CD4-positive, alpha-beta T cell treated with Interferon alpha-2 for 1 hour (primary cell): ENCODE results near the gene ZBTB42.

Experiments
- DNase-seq, 2 donors: peaks; one replicate each; pipeline ENCODE4 v3.0.0-alpha.2; 2020 to 2022

Gene ZBTB42

DNA sequence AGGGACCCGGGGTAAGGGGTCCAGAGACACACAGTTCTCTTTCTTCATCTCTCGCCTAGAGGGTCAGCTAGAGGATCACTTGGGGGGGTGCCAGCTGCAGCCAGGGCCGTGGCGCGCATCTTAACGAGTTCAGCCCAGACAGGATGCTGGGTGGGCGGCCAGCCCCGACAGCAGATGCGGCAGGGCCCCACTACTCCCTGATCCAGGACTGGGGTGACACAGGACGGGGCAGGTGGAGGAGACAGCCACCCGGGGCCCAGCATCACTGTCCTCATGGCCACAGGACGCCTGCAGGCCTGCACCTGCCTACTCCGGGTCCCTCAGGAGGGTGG, 18.1 kb upstream of the ZBTB42 start:
- DNase-seq: no peak

DNA sequence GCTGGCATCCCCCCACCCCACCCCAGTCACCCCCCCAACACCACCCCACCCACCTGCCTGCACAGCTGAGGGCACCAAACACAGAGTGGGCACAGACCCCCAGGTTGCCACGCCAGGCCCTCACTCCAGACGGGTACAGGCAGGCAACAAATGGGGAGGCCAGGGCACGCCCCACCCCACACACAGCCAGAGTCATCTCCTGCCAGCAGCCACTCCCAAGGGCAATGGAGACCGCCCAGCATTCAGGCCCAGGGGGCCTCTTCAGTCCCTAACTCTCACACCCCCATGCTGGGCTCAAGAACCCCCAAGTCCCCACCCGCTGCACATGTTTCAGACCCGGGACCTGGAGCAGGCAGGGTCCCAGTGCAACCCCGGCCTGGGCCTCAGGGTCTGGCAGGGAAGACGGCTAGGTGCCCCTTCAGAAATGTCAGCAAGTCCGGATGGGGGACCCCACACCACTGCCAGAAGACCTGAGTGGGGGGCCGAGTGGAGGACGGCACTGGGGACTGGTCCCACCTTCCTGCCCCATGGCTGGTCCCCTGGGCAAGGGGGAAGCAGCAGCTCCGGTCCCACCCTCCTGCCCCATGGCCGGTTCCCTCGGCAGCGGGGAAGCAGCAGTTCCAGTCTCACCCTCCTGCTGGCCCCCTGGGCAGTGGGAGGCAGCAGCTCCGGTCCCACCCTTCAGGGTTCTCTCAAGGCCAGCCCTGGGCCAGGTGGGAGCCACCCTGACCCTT, 17.2 kb upstream of the ZBTB42 start:
- DNase-seq: no peak

DNA sequence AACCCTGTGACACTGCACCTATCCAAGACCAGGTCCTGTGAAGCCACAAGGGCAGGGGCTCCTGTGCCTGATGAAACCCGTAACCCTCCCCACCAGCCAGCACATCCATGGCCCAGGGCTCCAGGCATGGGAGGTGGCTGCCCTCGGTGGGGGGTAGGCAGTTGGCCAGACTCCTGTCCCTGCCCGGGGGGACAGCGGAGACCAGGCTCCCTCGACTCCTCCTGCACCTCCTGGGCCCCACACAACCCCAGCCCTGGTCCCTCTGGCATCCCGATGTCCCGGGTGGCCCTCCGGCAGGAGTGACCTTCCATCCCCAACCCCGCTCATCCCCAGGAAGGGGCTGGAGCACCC, 16.7 kb upstream of the ZBTB42 start:
- no peak for DNase-seq

DNA sequence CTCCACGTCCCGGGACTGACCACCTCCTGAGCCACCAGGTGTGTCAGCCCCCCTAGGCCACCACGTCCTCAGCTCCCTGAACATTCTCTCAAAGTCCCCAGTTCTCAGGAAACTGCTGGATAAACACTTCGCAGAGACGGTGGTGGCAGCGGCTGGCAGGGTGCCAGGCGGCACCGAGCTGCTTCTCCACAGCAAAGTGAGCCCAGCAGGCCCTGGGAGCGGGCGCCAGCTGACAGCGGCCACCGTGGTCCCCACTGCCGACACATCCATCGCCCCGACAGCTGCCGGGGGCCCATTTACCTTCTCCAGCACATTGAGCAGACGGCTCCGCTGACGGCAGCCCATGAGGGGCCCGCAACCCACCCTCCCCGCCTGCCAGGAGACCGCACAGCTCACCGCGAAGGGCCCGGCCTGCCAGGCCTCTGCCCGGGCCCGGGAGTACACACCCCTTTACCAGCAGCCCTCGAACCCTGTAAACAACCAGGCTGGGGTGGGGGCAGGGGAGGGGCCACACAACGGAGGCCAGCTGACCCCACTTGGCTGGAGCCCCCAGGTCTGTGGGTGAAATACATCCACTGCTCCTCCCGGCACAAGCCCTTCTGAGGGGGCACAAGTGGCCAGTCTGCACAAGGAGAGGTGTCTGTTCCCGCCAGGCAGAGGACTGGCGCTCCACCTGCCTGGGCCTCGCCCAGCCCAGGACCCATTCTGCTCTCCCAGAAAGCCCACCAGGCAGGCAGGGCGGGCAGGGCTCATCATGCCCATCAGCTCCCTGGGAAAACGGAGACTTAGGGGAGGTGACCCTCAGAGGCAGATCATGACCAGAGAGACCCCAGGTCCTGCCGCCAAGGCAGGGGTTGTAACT, 15.8 kb upstream of the ZBTB42 start:
- DNase-seq: no peak

DNA sequence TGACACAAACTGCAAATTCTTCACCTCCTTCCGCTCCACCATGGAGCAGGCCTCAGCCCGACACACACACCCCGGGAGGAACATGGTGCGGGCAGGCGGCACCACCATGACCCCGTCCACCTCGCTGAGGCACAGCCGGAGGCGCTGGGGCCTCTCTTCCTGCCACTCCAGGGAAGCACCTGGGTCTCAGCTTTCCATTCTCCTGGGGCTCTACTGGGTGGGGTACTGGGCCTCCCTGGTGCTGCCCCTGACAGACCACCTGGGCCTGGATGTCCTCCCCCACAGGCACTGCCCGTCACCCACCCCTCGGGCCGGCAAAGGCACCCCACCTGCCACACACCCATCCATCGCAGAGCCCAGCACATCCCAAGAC, 15.2 kb upstream of the ZBTB42 start:
- no peak for DNase-seq

DNA sequence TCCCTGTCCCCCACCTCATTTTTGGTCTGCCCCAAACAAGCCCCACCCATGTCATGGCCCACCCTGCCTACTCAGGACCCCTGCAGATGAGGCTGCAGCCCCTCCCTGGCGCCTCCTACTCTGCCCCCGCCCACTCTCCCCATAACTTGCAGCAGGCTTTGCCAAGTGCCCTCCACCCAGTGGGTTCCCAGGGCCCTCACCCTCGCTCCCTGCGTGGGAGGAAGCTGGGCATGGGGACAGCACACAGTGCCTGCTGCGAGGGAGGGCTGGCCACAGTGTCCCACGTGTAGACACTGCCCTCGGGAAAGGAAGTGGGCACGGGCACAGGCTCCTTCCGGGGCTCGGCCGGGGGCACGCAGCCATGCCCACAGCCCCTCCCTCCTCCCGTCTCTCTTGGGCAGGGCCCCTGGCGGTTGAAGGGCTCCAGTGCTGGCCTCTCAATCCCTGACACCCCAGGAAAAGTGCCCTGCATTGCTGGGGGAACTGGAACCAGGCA, 14.8 kb upstream of the ZBTB42 start:
- peak in 1 of 2 donors; percentile 24 for DNase-seq

DNA sequence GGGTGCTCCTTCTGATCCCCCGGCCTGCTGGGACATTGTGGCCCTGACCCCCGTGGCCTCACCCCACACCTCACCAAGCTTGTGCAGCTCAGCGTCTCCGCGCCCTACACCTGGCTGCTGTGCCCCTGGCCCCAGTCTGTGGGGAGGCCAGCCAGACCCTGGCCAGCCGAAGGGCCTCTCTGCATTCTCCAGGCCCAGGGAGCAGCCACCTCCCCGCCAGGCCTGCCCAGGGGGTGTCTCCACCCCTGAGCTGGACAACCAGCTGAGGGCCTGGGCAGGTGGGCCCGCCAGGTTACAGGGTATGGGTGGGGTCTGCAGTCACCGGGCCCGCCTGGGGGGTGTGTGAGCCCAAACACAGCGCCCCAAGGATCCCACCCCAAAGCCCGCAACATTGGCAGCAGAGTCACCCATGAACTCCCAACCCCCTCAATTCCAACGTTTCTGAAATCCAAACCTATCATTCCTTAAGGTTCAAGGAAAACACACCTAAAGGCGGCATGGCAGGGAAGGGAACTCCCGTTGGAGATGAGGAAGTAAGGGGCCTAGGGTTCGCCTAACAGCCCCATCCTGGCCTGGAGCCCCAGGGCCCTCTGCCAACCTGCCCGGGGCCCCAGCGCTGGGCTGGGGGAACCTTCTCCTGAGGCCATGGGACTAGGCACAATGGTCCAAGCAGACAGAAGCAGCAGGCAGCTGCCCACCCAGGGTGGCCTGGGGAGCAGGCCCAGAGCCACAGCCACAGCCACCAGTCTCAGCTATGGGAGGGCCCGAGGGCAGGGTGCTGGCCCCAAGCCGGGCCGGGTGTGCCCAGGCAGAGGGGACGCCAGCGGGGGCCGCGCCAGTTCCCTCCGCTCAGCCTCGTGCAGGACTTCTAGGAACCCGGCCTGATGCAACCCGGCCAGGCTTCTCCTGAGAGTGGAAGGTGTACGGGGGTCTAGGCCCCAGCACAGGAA, 13.9 kb upstream of the ZBTB42 start:
- DNase-seq: no peak

DNA sequence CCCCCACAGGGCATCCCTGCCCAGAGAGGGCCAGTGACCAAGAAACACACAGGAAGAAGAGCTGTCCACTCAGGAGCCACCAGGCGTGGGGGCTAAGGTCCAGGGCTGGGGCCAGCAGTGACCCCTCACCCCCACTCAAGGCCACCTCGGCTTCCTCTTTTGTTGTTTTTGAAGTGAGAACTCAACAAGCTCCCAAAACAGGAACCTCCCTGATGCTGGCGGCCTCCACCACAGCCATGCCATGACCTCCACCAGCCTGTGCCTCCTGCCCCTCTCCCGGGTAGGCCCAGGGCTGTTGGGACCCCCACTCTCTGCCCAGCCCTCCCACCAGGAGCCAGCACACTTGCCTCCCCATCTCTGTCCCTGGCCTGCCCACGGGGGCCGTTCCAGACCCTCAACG, 13.2 kb upstream of the ZBTB42 start:
- DNase-seq: peak in 1 of 2 donors; percentile 23

DNA sequence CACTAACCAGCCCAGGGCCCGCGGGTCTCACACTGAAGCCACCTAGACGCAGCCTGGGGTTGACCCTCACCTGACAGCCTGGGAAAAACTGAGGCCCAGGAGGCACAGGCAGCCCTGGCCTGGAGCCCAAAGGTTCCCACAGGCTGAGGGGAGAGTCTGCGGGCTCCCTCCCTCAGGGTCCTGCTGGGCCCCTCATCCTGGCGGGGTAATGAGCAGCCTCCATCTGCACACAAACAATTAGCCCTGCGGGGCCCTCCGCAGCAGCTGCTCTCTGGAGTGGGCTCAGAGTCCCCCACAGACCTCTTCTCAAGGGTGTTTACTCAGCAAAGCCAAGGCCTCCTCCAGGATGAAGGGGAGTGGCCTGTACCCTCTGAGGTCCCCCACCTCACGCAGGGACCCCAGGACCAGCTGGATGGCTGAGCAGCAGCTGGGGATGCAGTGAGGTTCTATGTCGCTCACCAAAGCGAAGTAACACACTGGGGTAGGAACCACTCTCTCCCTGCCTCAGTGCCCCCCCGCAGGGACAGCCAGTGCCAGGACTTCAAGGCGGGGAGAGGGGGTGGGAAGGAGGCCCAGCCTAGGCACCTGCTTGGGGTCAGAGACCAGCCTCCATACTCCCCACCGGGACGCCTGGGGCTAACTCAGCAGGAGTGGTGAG, 12.6 kb upstream of the ZBTB42 start:
- no peak for DNase-seq

DNA sequence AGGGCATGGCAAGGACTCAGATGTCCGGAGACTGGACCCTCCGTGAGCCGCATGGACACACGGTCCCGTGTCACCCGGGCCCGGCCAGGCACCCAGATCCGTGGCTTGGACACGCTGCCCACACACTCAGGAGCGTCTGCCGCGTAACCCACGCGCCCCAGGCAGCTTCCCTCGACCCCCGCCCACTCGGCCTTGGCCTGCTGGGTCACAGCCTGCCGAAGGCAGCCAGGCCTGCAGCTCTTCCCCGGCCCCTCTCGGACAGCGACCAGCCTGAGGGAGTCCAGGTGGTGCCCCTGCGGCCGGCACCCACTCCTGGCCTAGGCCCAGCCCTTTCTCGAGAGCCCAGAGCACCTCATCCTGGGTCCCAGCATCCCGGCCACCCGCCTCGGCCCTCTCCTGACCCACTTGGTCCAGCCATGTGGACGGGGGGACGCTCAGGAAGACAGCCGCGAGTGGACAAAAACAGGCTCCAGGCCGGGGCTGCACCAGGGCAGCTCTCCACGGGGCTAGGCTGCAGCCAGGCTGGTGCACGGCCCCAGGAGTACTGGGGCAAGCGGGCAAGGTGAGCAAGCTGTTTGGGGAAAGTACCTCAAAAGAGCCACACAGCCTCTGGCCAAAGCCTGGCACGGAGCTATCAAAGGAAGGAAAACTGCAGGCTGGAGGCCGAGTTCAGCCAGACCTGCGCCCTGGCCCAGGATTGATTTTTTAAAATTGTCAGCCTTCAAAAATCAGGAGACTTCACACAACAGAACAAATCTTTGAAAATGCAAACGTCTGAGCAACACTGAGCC, 11.8 kb upstream of the ZBTB42 start:
- DNase-seq: no peak

DNA sequence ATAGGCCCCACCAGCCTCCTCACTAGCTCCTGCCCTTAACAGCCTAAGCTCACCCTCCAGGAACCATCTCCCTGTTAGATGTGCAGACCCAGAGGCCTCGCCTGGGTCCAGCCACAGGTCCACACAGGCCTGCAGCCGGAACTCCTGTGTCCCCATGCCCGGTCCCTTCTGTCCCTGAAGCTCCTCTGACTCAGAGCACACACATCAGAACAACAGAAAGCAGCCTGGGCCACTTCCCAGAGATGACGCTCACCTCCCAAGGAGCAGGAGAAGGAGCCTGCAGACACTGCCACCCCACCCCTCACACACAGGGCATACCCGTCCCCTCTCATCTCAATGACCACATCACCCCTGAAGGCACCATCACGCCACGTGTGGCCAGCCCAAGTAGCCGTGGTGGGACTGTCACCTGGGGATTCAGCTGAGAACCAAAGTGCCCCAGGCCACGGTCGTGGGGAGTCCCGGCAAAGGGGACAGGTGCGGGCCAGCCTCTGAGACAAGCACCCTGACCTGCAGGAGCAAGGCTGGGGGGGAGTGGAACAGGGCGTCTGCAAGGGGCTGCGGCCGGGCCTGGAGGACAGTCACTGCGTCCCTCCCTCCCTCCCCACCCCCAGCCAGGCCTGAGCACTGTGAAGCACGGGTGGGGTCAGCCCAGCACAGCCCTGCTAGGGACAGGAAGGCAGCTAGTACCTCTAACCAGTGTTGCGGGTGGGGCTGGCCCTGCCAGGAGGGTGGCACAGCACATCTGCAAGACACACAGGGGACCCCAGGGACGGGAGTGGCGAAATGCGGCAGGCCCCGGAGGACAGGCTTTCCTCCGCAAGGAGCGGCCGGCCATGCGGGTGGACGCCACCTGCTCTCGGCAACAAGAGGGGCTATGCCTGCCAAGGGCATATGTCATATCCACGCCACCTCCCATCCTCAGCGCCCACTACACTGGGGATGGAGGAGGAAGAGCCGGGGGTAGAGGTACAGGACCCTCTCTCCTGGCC, 10.9 kb upstream of the ZBTB42 start:
- DNase-seq: no peak

DNA sequence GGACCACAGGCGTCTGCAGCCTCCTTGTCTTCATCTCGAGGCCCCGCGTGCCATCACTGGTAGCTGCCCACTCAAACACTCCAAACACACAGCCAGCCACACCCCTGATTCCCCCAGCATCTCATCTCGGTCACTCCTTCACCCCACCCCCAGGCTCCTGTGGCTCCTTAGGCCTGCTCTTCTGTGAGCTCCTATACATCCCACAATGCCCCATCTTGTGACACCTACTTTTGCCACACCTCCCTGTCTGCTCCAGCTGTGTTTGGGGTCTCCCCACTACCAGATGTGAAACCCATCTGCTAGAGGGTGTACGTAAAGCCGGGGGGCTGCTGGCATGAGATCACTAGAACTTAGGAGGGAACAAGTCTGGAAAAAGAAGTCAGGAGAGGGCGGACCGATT, 9.5 kb upstream of the ZBTB42 start:
- no peak for DNase-seq

DNA sequence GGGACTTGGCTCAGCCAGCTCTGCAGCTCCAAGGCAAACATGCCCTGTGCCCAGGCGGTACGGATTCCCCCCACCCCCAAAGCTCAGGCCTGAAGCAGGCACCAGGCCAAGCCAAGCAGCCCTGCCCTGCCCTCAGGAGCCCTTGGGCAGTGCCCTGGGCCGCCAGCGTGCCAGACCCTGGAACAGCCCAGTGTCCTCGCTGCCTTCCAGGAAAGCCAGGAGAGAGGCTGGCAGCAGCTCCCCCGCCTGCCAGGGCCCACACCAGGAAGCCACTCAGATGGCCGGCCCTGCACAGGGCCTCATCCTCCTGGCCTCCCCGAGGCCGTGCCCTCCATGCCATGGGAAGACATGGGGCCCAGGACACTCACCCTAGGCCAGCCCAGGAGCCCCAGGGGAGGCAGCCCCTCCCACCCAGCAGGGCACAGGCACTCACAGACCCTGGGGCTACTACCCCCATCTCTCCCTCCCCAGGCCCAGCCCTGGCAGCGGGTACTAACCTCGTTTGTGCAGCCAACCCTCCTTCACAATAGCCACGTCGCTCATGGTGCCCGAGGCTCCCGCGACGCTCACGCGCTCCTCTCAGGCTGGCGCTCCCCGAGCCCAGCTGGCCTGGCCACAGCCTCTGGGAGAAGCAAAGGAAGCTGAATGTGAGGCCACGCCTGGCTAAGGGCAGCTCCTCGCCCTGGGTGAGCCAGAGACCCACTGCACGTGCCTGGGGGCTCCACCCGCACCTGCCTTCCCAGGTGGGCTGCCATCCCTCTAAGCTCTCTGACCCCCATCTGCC, 8.6 kb upstream of the ZBTB42 start:
- DNase-seq: no peak

DNA sequence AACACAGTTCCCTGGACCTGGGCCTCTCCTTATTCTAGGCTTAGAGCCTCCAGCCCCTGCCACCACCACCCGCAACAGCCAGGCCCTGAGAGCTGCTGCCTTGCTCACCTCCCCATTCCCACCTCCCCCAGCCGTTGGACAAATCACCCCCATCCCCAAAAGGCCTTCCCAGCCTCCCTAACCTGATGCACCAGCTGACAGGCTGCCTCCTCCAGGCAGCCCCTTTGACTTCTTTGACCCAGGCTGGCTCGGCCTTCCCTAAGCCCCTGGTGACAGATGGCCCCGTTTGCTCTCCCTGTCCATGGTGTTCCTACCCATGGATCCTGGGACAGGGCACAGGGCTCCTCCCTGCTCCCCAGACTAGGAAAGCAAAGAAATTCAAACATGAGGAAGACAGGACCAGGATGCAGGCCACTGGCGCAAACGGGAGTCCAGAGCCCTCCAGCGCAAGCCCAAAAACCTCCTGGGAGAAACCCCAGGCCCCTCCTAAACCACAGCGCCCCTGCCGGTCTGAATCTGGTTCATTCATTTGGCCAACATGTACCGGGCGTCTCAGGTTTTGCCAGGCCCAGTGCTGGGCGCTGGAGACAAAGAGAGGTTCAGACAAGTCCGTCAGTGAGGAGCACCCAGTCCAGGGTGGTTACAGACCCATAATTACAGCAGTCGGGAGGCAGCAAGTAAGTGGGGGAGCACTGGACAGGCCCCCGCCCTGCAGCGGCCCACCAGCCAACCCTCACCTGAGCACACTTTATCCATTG, 7.8 kb upstream of the ZBTB42 start:
- no peak for DNase-seq

DNA sequence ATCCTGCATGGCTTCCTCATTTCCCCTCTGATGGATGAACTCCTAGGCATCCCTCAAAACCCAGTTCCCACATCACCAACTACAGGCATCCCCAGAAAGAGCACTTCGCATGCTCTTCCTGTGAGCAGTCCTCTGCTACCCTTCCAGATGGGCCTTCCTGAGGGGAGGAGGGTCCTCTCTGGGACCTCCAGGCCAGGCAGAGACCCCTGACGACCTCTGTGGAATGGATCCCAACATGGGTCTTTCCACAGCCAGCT, 7.3 kb upstream of the ZBTB42 start:
- DNase-seq: no peak

DNA sequence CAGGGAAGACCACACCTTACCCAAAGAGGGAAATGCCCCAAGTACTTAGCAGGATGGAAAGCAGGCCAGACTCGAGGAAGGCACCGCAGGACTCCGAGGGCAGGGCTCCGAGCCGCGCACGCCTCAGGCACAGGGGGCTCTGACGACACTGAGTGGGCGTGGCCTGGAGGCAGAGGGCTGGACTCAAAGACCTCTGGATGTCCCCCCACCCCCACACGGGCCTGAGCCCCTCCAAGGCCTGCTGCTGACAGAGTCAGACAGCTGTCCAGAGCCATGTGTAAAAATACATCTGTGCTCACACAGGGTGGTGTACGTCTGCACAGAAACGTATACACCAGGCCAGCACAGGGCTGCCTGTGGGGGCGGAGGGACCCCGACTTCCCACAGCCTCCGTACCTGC, 6.8 kb upstream of the ZBTB42 start:
- DNase-seq: peak; percentile 39 to 50

DNA sequence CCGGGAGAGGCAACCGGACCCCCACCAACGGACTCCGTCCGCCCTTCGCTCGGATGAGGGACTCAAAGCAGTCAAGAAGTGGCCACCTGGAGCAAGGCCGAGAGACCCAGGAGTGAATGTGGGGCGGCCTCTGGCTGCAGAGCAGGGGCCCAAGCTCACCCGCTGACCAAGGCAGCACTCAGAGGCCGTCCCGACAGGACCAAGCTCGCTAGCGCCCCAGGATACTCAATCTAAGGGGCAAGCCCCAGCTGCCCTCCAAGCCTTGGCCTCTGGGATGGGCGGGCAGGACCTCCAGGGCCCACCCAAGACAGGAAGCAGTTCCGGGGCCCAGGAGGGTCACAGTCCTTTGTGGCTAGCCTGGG, 6.3 kb upstream of the ZBTB42 start:
- DNase-seq: no peak

DNA sequence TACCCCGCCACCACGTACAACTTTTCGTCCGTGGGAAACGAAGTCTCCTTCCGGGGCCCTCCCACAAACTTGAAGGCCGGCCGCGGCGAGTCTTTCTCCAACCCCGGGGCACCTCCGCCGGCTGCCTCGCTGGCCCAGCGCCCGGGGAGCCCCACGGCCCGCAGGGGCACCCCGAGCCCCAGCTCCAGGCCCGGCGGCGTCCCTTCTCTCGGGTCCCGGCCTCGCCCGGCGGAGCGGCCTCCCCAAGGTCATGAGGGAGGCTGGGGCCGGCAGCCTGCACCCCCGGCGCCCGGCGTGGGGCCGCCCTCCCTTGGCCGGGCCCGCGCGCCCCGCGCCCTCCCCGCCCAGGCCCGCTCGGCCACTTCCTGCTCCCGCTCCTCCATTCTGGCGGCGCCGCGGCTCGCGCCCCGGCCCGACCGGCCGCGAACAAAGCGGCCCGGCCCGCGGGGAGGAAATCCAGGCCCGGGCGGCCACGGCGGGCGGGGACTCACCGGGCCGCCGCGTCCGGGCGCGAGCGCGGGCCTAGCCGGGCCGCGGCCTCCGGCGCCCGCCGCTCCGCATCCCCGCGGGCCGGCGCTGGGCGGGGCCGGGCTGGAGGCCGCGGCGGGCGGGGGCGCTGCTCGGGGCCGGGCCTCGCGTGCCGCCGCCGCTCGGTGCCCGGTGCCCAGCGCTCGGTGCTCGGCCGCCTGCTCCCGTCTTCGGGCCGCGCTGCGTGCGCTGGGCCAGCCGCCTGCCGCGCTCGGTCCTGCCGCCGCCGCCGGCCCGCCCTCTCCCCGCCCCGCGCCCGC, 5.7 kb upstream of the ZBTB42 start, which contains the start of gene AKT1:
AKT1 (minus strand) TSS at position 756 of the 788 bp plus-strand sequence. CDS start 3,105 bp downstream, outside the sequence.
- peak in 1 of 2 donors; percentile 41 for DNase-seq
